OCI-LY1 (cell line): Measurements from ENCODE around the gene DCBLD2.

Experiments
- H2AFZ ChIP-seq: fragments of 200-600 bp; sonication (generic), shearing (Covaris generic); 2 replicates; pipeline ENCODE4 v1.6.0; 2014; ENCODE audit warnings: antibody characterized with exemption, mild to moderate bottlenecking, low read length
- H3F3A ChIP-seq: fragments of 200-600 bp; sonication (generic), shearing (Covaris generic); 2 replicates; pipeline ENCODE4 v1.6.0; 2014; ENCODE audit warnings: mild to moderate bottlenecking, antibody characterized with exemption, low read length, moderate library complexity; ENCODE audit not compliant: insufficient read depth
- H3K27ac ChIP-seq: fragments of 200-600 bp; sonication (generic); 2 replicates; pipeline ENCODE4 v1.5.1; 2014; ENCODE audit warnings: low read length, mixed run types, mild to moderate bottlenecking, low read depth; ENCODE audit not compliant: poor library complexity, severe bottlenecking
- H3K27me3 ChIP-seq: fragments of 200-600 bp; sonication (generic); 2 replicates; pipeline ENCODE4 v1.6.0; 2014; ENCODE audit warnings: antibody characterized with exemption, mild to moderate bottlenecking, low read length, moderate library complexity; ENCODE audit not compliant: insufficient read depth
- H3K36me3 ChIP-seq: fragments of 200-600 bp; sonication (generic); 2 replicates; pipeline ENCODE4 v1.6.1; 2014; ENCODE audit warnings: mild to moderate bottlenecking, antibody characterized with exemption, low read length, moderate library complexity, mixed read lengths; ENCODE audit not compliant: insufficient read depth
- H3K4me1 ChIP-seq: fragments of 200-600 bp; sonication (generic); 2 replicates; pipeline ENCODE4 v1.5.1; 2014; ENCODE audit warnings: mild to moderate bottlenecking, low read length, moderate library complexity; ENCODE audit not compliant: insufficient read depth, severe bottlenecking
- H3K4me2 ChIP-seq: fragments of 200-600 bp; sonication (generic), shearing (Covaris generic); 2 replicates; pipeline ENCODE4 v1.6.1; 2014; ENCODE audit warnings: low read length
- H3K4me3 ChIP-seq: fragments of 200-600 bp; sonication (generic); 2 replicates; pipeline ENCODE4 v1.5.1; 2014; ENCODE audit warnings: low read length, low read depth, mild to moderate bottlenecking, mixed read lengths; ENCODE audit not compliant: poor library complexity, severe bottlenecking
- H3K79me2 ChIP-seq: fragments of 200-600 bp; shearing (Covaris generic); 2 replicates; pipeline ENCODE4 v1.6.1; 2016; ENCODE audit warnings: mixed run types, low read length, mixed read lengths; ENCODE audit not compliant: insufficient read depth
- H3K9ac ChIP-seq: fragments of 200-600 bp; sonication (generic), shearing (Covaris generic); 2 replicates; pipeline ENCODE4 v1.6.1; 2014; ENCODE audit warnings: mild to moderate bottlenecking, low read length, mixed read lengths
- H3K9me2 ChIP-seq: fragments of 200-600 bp; sonication (generic), shearing (Covaris generic); 2 replicates; pipeline ENCODE4 v1.6.1; 2014; ENCODE audit warnings: low read depth, mild to moderate bottlenecking, low read length, mixed read lengths
- H3K9me3 ChIP-seq: fragments of 200-600 bp; shearing (Covaris generic); 2 replicates; pipeline ENCODE4 v1.6.1; 2014; ENCODE audit warnings: low read length, mixed read lengths
- H4K20me1 ChIP-seq: fragments of 200-600 bp; sonication (generic), shearing (Covaris generic); 2 replicates; pipeline ENCODE4 v1.6.0; 2016; ENCODE audit warnings: mild to moderate bottlenecking, low read length; ENCODE audit not compliant: insufficient read depth
- CTCF ChIP-seq: fragments of 200-600 bp; sonication (generic), shearing (Covaris generic); IDR thresholded peaks from 2 replicates; pipeline ENCODE4 v1.5.1; 2017; ENCODE audit warnings: mild to moderate bottlenecking, antibody characterized with exemption, low read length, moderate library complexity, mixed read lengths
- EZH2 ChIP-seq: fragments of 200-600 bp; sonication (generic), shearing (Covaris generic); IDR thresholded peaks from 2 replicates; pipeline ENCODE4 v1.8.0; 2017; ENCODE audit warnings: borderline replicate concordance, mixed run types, mild to moderate bottlenecking, antibody characterized with exemption, low read length, moderate library complexity, mixed read lengths

DCBLD2 gene

GRCh38 chr3:98777801-98778220, 123.7 kb downstream of the DCBLD2 start:
- TF ChIP-seq CTCF (no peak), EZH2 (no peak)
- H3K79me2 ChIP-seq, result no peaks in the 10 kb centered on the region
- no peak overlapping the region for H3K4me2 ChIP-seq
- H3K27ac ChIP-seq, result no peak overlapping the region
- H3K4me3 ChIP-seq, result no peak overlapping the region
- H2AFZ ChIP-seq, result no peak overlapping the region
- H3K9me3 ChIP-seq, result no peaks in the 10 kb centered on the region
- no peaks in the 10 kb centered on the region for H3K9me2 ChIP-seq
- H3F3A ChIP-seq, result no peaks in the 10 kb centered on the region
- no peaks in the 10 kb centered on the region for H3K4me1 ChIP-seq
- no peaks in the 10 kb centered on the region for H3K36me3 ChIP-seq
- no peak overlapping the region for H3K9ac ChIP-seq
- H4K20me1 ChIP-seq, result no peaks in the 10 kb centered on the region
- H3K27me3 ChIP-seq, result no peaks in the 10 kb centered on the region

- Histone ChIP-seq H3K4me1 (no peaks in the 10 kb centered on the region), H3K27me3 (no peaks in the 10 kb centered on the region), H3K36me3 (no peaks in the 10 kb centered on the region), H3K4me3 (no peak overlapping the region), H3F3A (no peaks in the 10 kb centered on the region), H3K9ac (no peak overlapping the region), H3K4me2 (no peak overlapping the region), H3K79me2 (no peaks in the 10 kb centered on the region), H3K27ac (no peak overlapping the region), H3K9me3 (no peaks in the 10 kb centered on the region), H4K20me1 (no peaks in the 10 kb centered on the region), H2AFZ (no peak overlapping the region), H3K9me2 (no peaks in the 10 kb centered on the region)
- TF ChIP-seq CTCF, result no peak
- no peak for TF ChIP-seq EZH2
Observed at GRCh38 chr3:98777286-98777685, 124.2 kb downstream of the DCBLD2 start.

GRCh38 chr3:98776140-98776493, 125.4 kb downstream of the DCBLD2 start:
- H3K9me2 ChIP-seq, result no peaks in the 10 kb centered on the region
- no peak overlapping the region for H2AFZ ChIP-seq
- H3F3A ChIP-seq, result no peaks in the 10 kb centered on the region
- no peaks in the 10 kb centered on the region for H3K36me3 ChIP-seq
- H3K4me2 ChIP-seq, result no peak overlapping the region
- TF ChIP-seq EZH2 (no peak), CTCF (no peak)
- no peaks in the 10 kb centered on the region for H3K4me1 ChIP-seq
- H3K27ac ChIP-seq, result no peak overlapping the region
- no peaks in the 10 kb centered on the region for H3K27me3 ChIP-seq
- H3K9ac ChIP-seq, result no peak overlapping the region
- H3K4me3 ChIP-seq, result no peak overlapping the region
- H4K20me1 ChIP-seq, result no peaks in the 10 kb centered on the region
- no peaks in the 10 kb centered on the region for H3K79me2 ChIP-seq
- no peaks in the 10 kb centered on the region for H3K9me3 ChIP-seq
